NCI-H1417 treated with DMSO at 0.1 percent for 48 hours (cell line): Measurements from ENCODE around the gene BLOC1S5.
A peak's percentile ranks its signal among the peaks of the same experiment; 100 is the strongest.
"Not testable (repeated sequence)": the region's sequence is repeated elsewhere in the genome, so short reads cannot be mapped to it uniquely, and the experiment has no call there.

ENCODE experiments used
- DNase-seq: peaks from one replicate; lab custom pipeline; 2025; lab: John Stamatoyannopoulos, UW

Gene BLOC1S5

GRCh38 chr6:7992002-7992815, 72.0 kb downstream of the BLOC1S5 start:
- DNase-seq, result peak; percentile 18

- no peak for DNase-seq
These were observed 72.7 kb downstream of the BLOC1S5 start for GRCh38 chr6:7991536-7991935.

- DNase-seq, result no peak
These were observed 78.0 kb downstream of the BLOC1S5 start for GRCh38 chr6:7986219-7986618.

- DNase-seq, result not testable (repeated sequence)
These were observed 80.2 kb downstream of the BLOC1S5 start for GRCh38 chr6:7983967-7984366.

- DNase-seq, result no peak
These were observed 84.4 kb downstream of the BLOC1S5 start for GRCh38 chr6:7979831-7980230.

- no peak for DNase-seq
These were observed 85.5 kb downstream of the BLOC1S5 start for GRCh38 chr6:7978736-7979135.

- DNase-seq, result no peak
These were observed 87.6 kb downstream of the BLOC1S5 start for GRCh38 chr6:7976485-7977056.

GRCh38 chr6:7975764-7976146, 88.4 kb downstream of the BLOC1S5 start:
- DNase-seq, result no peak

- DNase-seq, result no peak
These were observed 89.0 kb downstream of the BLOC1S5 start for GRCh38 chr6:7974938-7975763.

GRCh38 chr6:7974565-7974937, 89.6 kb downstream of the BLOC1S5 start:
- DNase-seq, result no peak

- DNase-seq, result peak; percentile 5
These were observed 90.6 kb downstream of the BLOC1S5 start for GRCh38 chr6:7973584-7973983.

- no peak for DNase-seq
These were observed 92.7 kb downstream of the BLOC1S5 start for GRCh38 chr6:7971499-7971898.

- no peak for DNase-seq
These were observed 93.6 kb downstream of the BLOC1S5 start for GRCh38 chr6:7970616-7971015.
